ENCODE data around the gene TRIOBP.

The TRIOBP gene

DNA sequence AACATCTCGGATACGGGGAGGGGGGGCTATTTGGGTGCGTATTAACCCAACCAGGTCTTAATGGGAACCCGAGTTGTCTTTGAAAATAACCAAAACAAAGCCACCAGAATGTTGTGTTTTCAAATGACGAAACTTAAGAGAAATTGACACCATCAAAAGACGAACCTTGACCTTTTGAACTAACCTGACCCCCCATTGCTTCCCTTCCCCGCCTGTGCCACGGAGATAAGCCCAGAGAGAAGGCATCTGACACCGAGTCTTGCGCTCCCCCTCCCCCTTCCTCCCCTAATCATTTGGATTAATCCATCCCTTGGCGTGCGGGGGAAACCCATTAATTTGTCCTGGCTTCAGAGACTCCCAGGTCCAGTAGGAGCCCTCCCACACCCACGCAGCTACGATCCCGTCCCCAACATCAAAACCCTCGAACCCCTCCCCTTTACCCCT is 106.4 kb downstream of the TRIOBP start:
- H3K27ac ChIP-seq: peak overlapping the region; percentile 65
- TF ChIP-seq ZFX (IDR thresholded peaks at IDR 0.05): no peak
- TF ChIP-seq, protein P1, sequence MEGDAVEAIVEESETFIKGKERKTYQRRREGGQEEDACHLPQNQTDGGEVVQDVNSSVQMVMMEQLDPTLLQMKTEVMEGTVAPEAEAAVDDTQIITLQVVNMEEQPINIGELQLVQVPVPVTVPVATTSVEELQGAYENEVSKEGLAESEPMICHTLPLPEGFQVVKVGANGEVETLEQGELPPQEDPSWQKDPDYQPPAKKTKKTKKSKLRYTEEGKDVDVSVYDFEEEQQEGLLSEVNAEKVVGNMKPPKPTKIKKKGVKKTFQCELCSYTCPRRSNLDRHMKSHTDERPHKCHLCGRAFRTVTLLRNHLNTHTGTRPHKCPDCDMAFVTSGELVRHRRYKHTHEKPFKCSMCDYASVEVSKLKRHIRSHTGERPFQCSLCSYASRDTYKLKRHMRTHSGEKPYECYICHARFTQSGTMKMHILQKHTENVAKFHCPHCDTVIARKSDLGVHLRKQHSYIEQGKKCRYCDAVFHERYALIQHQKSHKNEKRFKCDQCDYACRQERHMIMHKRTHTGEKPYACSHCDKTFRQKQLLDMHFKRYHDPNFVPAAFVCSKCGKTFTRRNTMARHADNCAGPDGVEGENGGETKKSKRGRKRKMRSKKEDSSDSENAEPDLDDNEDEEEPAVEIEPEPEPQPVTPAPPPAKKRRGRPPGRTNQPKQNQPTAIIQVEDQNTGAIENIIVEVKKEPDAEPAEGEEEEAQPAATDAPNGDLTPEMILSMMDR (conservative IDR thresholded peaks at IDR 0.05): no peak

DNA sequence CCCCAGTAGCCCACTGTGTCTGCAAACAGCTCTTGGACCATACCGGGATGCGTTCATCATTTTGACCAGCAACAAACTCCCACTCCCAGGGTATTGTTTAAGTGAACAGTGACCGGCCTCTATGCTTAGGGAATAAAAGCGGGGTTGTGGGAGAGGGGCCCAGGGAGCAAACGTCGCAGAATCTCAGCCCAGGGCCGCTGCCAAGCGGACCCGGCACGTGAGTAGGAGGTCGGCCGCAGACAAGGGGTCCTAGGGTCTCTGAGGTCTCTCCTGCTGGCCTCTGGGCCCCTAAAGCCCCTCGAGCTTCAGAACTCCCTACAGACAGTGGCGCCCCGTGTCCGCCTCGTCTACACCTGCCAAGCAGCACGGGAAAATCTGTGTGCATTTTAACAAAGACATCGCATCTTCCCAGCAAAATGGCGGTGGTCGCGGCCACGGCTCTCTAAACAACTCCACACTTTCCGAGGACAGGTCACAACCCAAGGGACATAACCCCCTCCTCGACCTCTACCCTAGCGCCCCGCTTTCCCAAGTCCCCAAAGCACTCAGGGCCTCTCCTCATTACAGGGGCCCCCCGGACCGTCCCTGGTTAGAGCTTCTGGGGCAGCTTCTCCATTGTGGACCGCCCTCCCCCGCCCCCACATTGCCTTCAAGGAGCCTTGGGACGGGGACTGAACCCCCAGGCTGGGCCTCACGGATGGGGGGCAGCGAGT is 106.9 kb downstream of the TRIOBP start:
- no peak for TF ChIP-seq ZFX (IDR thresholded peaks at IDR 0.05)
- TF ChIP-seq, protein P1 (conservative IDR thresholded peaks at IDR 0.05): no peak
- H3K27ac ChIP-seq: peak overlapping the region; percentile 98

DNA sequence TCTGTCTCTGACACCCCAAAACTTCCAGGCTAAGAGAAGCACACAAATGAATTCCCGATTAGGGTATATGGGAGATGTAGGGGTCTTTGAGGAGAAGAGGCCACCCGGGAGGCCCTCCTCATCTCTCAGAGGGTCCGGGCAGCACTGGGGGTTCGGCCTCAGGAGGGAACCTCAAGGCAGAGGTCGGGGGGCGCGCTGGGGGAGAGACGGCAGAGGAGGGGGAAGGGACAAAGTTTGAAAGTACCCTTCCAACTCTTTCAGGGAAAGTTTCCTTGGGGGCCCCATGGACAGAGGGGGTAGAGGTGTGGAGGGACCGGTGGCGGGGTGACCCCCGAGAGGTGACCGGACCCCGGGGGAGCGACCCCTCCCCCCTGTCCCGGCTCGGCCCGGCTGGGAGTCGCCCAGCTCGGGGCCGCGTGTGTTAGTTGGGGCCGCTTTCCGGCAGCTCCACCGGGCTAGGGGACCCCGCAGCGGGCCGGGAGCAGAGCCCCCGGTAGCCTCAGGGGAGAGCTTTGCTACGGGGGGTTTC is 107.6 kb downstream of the TRIOBP start:
- TF ChIP-seq, protein P1 (conservative IDR thresholded peaks at IDR 0.05): no peak
- no peak for TF ChIP-seq ZFX (IDR thresholded peaks at IDR 0.05)
- H3K27ac ChIP-seq: peak overlapping the region; percentile 98

DNA sequence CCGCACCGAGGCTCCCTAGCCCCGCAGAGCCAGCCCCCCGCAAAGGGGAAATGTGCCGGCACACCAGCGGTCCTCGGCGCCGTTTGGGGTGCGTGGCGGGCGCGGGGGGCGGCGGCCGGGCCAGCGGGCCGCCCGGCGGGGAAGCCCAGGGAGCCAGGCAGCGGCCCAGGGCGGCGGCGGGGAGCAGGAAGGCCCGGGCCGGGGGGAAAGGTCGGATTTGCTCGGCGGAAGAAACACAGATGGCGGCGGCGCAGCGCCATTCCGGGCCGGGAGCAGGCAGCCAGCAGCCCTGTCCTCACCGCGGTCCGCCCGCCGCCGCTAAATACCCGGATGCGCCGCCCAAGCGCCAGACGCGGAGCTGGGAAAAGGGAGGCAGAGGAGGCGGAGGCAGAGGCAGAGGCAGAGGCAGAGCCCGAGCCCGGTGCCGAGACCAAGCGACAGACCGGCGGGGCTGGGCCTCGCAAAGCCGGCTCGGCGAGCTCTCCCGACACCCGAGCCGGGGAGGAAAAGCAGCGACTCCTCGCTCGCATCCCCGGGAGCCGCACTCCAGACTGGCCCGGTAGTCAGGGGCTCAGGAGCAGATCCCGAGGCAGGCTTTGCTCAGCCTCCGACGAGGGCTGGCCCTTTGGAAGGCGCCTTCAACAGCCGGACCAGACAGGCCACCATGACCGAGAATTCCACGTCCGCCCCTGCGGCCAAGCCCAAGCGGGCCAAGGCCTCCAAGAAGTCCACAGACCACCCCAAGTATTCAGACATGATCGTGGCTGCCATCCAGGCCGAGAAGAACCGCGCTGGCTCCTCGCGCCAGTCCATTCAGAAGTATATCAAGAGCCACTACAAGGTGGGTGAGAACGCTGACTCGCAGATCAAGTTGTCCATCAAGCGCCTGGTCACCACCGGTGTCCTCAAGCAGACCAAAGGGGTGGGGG is 108.3 kb downstream of the TRIOBP start:
- peak overlapping the region; percentile 98 for H3K27ac ChIP-seq

DNA sequence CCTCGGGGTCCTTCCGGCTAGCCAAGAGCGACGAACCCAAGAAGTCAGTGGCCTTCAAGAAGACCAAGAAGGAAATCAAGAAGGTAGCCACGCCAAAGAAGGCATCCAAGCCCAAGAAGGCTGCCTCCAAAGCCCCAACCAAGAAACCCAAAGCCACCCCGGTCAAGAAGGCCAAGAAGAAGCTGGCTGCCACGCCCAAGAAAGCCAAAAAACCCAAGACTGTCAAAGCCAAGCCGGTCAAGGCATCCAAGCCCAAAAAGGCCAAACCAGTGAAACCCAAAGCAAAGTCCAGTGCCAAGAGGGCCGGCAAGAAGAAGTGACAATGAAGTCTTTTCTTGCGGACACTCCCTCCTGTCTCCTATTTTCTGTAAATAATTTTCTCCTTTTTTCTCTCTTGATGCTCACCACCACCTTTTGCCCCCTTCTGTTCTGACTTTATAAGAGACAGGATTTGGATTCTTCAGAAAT is 109.0 kb downstream of the TRIOBP start:
- H3K27ac ChIP-seq: peak overlapping the region; percentile 98
- TF ChIP-seq, protein P1 (conservative IDR thresholded peaks at IDR 0.05): no peak
- TF ChIP-seq ZFX (IDR thresholded peaks at IDR 0.05): no peak

More for the DNA sequence above, 108.3 kb downstream of the TRIOBP start:
- TF ChIP-seq, protein P1 (conservative IDR thresholded peaks at IDR 0.05): no peak
- TF ChIP-seq ZFX (IDR thresholded peaks at IDR 0.05): peak; percentile 68; the same call in 1 of the 2 replicates

DNA sequence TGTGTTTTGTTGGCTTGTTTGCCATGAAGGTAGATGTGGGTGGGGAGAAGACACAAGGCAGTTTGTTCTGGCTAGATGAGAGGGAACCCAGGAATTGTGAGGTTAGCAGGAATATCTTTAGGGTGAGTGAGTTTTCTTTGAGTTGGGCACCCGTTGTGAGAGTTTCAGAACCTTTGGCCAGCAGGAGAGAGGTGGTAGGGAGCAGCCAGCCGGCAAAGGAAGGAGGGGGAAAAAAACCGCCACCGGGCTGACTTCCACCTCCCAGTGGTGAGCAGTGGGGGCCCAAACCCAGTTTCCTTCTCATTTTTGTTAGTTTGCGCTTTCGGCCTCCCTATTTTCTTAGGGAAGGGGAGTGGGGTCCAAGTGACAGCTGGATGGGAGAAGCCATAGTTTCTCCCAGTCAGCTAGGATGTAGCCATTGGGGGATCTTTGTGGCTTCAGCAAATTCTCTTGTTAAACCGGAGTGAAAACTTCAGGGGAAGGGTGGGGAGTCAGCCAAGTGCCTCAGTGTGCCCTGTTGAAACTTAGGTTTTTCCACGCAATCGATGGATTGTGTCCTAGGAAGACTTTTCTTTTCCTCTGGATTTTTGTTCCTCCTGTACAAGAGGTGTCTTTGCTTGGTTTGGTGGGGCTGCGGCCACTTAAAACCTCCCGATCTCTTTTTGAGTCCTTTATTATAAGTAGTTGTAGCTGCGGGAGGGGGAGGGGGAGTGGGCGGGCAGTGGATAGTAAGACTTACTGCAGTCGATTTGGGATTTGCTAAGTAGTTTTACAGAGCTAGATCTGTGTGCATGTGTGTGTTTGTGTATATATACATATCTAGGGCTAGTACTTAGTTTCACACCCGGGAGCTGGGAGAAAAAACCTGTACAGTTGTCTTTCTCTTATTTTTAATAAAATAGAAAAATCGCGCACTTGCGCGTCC is 109.8 kb downstream of the TRIOBP start:
- TF ChIP-seq, protein P1 (conservative IDR thresholded peaks at IDR 0.05): no peak
- TF ChIP-seq ZFX (IDR thresholded peaks at IDR 0.05): no peak
- H3K27ac ChIP-seq: peak overlapping the region; percentile 98
